Measurements from ENCODE around the gene LMOD1.

- TF ChIP-seq TAF1 (IDR thresholded peaks at IDR 0.05; ENCODE audit: low read depth, low read length) (no peak), POU2F2 (IDR thresholded peaks at IDR 0.05; ENCODE audit: low read depth, low read length) (no peak)
Measured at GRCh38 chr1:201954263-201955008, 8.1 kb upstream of the LMOD1 start.
